ENCODE data around the gene SBF2.

- no peak for TF ChIP-seq CTCF (IDR thresholded peaks at IDR 0.05 in 8 of 11, conservative IDR thresholded peaks at IDR 0.05 in 3 of 11)
- no peak for TF ChIP-seq POLR2AphosphoS5 (IDR thresholded peaks at IDR 0.05)
- no peak for TF ChIP-seq POLR2A (IDR thresholded peaks at IDR 0.05)
Observed at GRCh38 chr11:10329356-10329755, 35.3 kb upstream of the SBF2 start.

Data from spleen (tissue), 7 donors.